SK-N-DZ (cell line): ENCODE data around the gene DDRGK1.
"Not testable (repeated sequence)": the region's sequence is repeated elsewhere in the genome, so short reads cannot be mapped to it uniquely, and the experiment has no call there.

ENCODE experiments used
- DNase-seq: peaks from one replicate; pipeline ENCODE4 v3.0.0-alpha.2; 2015; ENCODE audit warnings: low spot score

The DDRGK1 gene

GRCh38 chr20:3215359-3215917, 11.0 kb upstream of the DDRGK1 start:
- not testable (repeated sequence) for DNase-seq

- DNase-seq, result no peak
These were observed 8.7 kb upstream of the DDRGK1 start for GRCh38 chr20:3213226-3213625.

DNA sequence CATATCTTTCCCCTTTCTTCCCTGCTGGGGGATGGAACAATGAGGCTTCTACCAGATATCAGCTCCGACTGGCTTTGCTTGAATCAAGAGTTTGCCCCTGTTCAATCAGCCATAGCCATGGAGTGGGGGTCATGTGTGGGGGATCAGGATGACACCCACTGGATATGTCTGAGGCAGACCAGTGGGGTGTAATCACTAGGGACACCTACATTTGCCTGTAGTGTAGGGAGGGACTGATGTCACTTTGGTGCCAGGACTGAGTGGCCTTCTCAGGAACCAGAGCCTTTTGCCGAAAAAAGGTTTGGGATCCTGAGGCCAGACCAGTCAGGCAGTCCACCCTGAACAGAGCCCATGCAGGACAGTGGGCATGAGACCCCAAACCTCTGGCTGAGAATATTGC, 5.9 kb upstream of the DDRGK1 start:
- DNase-seq, result no peak

GRCh38 chr20:3209946-3210317, 5.5 kb upstream of the DDRGK1 start:
- no peak for DNase-seq

- DNase-seq, result peak; percentile 71
These were observed 4.9 kb upstream of the DDRGK1 start, which contains the start of gene ITPA for GRCh38 chr20:3209257-3209945. ITPA (plus strand) TSS chr20:3209498; CDS start chr20:3209552, 54 bp downstream.

DNA sequence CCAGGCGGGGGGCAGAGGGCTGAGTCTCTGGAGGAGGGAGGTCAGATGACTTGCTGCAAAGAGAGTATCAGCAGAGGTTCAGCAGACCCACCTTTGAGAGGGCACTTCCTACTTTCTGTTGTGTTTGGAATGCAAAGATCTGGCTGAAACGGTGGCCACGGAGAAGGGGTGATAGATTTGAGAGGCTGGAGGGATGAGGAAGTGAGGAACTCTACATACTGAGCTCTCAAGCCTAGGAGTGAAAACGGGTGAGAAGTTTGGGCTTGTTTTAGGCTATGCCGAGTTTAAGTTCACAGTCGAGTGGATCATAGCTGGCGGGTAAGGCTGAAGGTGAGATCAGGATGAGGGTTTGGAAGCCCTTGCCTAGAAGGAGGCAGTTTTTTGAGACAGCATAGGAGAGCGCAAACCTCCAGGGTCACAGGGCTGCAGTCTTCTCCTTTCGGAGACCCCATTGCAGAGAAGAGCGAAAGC, 4.3 kb upstream of the DDRGK1 start:
- no peak for DNase-seq

DNA sequence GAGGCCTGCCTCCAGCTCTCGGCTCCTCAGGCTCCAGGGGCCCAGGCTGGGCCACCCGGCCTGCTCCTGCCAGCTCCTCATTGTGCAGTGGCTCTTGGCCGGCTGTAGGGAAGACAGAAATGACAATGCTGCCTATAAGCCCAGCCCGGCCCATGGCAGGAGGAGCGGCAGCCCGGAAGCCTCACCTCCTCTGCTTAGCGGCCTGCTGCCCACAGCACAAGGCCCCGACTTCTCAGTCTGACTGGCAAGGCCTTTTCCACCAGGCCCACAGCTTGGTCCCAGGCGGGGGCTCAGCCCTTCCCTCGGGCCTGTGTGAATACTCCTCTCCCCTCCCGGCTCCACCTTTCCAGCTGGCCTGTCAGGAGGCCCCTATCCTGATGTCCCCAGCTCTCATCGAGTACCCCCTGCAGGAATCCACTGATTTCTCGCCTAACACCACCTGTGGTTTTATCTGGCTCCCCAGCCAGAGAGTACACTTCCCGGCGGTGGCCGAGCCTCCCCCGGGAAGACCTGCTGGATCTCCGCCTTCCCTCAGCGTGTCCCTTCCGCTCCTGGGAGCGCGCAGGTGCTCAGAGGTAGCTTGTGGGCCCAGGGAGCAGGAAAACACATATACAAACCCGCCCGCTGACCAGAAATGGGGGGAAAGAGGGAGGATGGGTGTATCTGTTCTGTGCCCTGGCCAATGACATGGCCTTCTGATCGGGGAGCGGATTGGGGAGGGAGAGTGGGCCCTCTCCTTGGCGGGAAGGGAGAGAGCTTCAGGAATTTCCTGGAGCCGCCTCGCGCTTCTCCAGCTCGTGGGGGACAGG, 963 bp downstream of the DDRGK1 start:
- DNase-seq, result peak; percentile 35

DNA sequence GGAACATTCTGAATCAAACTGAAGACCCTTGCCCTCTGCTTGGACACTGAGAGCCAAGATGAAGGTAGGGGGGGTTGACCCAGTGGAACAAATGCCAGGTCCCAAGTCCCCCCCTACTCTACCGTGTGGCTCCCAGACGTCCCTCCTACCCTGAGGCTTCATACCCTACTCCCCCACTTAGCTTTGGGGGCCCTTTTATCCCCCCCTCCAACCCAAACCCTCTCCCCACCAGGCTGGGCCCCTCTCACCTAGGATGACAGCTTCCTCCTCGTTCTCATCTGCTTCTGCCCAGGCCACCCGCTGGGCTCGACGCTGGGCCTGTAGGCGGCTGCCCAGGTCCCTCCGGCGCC, 1.5 kb downstream of the DDRGK1 start:
- no peak for DNase-seq

DNA sequence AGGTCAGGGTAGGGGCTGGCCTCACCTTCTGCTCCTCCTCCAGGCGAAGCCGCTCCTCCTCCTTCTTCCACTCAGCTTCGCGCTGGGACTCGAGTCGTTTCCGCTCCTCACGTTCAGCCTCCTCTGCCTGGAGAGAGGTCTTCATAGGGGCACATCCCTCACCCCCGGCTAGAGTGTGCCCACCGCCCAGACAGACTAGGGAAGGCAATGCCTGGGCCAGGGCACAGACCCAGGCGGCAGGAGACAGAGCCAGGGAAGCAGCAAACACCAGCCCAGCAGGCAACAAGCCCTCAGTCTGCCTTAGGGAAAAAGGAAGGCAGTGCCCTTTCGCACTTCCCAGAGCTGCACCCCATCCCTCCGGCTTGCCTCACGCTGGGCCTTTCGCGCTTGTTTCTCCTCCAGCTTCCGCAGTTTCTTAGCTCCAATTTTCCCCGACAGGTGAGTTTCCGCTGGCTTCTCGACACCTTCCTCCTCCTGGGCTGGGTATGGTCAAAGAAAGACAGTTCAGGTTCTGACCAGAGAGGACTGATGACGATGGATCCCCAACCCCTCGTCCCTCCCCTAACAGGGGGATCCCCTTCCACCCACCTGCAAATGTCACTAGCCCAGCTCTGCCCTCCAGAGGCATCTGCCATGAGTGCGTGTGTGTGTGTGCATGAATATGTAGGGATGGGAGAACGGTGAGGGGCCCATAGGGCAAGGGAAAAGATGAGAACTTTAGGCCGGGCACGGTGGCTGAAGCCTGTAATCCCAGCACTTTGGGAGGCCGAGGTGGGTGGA, 4.3 kb downstream of the DDRGK1 start:
- no peak for DNase-seq

DNA sequence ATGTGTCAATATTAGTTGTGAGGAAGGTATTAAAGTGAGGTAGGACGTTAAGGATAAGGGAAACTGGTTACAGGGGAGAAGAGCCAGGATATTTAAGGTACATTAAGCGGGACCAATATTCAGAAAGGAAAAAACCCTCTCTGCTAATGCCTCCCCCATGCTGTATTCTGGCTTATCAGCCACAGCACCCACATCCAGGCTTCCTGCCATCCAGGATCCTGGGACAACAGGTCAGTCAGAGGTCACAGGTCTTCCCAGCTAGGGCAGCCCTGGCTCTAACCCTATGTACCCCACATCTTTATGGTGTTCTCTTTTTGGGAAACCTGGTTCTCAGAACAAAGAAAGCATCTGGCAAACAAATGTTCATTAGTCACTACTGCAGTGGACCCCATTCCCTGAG, 5.3 kb downstream of the DDRGK1 start:
- no peak for DNase-seq

GRCh38 chr20:3195590-3196237, 8.8 kb downstream of the DDRGK1 start:
- no peak for DNase-seq

DNA sequence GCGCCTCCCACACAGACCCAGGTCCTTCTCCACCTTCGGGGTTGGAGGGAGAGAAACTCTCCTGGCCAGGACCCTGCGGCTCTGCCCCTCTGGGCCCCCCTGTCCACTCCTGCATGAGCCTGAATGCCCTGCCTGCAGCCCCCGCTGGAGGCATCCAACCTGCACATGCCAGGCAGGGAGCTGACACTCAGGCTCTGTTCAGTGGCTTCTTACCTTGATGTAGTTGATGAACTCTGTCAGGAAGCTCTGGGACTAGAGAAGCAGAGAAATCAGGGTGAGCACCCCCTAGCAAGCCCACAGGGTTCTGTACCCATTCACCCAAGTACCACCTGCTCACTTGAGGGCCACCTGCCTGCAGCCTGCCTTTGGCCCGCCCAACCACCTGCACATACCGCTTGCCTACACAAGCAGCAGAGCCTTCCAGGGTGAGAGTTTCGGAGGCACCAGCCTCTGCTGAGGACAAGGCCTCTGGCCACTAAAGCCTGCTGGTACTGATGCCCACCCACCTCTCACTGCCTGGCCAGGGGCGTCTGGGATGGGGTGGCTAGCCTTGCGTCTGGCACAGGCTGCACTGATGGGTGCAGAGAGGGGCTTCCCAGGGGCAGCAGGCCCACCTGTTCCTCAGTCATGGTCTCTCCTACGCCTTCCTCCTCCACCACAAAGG, 9.7 kb downstream of the DDRGK1 start:
- DNase-seq, result no peak

DNA sequence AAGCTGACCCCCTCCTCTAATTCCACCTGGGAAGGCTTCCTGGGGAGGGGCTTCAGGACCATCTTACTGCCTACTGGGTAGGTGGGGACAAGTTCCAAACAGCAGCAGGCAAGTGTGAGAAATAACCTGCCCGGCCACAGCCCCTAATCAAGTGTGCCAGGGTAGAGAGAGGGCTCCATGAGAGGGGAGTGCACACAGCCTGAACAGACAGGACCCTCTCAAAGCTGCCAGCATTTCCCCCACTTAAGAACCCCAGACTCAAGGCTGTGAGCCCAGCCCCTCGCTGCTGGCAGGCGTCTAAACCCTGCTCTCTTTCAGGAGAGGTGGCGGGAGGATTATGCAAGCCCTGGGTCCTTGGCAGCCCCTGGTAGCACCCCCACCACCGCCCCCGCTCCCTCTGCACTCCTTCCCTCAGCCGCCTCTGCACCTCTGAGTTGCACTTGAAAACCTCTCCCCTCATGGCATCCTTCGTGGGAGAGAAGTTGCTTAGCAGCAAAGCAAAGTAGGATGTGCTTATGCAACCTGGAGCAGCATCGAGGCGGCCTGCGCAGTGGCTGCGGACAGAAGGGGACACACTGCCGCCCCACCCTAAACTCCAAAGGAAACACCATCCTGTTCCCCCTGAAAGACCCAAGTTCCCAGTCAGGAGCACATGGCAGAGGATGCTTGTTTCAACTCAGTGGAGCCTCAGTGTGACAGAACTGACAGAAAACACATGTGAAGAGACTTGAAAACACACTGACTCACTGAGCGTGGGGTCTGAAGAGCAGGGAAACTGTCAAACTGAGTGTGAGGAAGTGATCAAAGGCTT, 10.5 kb downstream of the DDRGK1 start:
- DNase-seq, result no peak

DNA sequence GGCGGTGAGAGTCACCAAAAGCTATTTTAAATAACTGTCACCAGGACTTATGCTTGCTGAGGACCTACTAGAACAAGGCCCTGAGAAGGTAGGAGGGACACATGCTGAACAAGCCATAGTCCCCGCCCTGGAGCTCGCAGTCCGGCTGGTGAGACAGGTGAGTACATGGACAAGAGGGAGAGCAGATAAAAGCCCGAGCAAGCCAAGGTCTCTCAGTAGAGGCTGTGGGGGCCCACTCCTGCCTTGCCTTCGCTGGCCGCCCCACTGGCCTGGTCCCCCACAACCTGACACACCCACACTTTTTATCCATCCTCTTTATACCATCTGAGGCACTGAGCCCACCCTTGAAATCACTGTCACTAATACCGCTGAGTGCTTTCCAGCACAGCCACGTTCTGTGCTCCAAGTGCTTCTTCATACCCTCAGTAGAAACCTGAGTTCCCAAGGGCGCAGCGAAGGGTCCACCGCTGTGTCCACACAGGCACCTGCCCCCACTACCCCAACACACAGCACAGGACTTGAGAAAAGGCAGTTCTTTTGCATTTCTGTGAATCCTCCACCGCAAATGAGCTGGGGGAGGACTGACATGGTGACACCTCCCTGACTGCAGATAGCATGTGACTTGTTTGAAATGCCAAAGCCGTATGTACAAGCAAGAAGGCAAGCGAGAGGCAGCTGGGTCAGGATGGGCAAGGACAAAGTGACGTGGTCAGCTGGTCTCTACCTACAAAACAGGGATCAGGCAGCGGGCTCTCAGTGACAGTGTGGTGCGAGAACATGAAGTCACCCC, 12.1 kb downstream of the DDRGK1 start:
- DNase-seq, result no peak

DNA sequence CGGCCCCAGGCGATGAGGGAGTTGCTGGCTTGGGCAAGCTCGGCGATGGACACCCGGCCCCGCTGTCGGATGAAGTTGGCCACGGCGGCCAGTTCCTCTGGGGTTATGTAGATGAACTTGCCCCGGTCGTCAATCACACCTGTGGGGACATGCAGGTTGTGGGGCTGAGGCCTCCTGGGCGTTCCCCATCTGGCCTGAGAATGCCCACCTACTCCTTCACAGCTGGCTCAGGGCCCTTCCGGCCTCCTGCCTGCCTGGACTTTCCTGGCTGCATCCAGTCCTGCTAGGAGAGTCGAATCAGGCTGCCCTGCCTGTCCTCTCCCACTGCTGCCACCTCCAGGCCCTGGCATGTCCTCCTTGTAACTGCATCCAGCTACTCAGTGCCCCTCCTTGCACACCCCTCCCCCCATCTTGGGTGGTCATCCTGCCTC, 13.8 kb downstream of the DDRGK1 start:
- no peak for DNase-seq

- no peak for DNase-seq
These were observed 14.8 kb downstream of the DDRGK1 start for GRCh38 chr20:3189561-3190131.

DNA sequence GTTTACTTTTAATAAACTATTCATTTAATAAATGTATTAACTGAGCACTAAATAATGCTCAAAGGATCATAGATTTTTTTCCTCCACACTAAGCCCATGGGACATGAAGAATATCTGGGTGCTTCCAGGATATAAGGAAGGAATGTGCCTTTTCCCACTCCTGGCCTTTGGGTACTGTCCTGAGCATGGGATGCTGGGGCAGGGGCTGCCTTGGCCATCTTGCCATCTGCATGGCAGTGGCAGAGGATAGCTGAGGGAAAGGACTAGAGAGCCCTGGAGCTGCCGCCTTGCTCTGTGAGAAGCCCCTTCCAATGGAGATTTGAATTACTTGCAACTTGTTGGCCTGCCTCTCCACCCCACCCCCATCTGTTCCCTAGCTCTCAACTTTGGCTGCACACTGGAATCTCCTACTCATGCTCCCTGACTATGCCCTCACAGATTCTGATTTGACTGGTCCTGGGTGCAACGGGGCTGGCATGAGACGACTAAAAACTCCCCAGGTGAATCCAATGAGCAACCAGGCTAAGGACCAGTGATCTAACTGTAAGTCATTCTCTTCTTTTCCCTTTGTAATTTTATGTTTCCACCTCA, 15.6 kb downstream of the DDRGK1 start:
- no peak for DNase-seq

DNA sequence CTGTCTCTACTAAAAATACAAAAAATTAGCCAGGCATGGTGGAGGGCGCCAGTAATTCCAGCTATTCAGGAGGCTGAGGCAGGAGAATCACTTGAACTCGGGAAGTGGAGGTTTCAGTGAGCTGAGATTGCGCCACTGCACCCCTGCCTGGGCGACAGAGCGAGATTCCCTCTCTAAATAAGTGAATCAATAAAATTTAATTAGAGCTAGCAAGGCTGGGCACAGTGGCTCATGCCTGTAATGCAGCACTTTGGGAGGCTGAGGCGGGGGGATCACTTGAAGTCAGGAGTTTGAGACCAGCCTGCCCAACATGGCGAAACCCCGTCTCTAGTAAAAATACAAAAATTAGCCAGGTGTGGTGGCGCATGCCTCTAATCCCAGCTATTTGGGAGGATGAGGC, 16.6 kb downstream of the DDRGK1 start:
- DNase-seq, result not testable (repeated sequence)
